Hematopoietic multipotent progenitor cell treated with erythropoietin and hydrocortisone succinate and interleukin-3 and kit ligand, for 15 days (in vitro differentiated cells): ENCODE results near the gene SMIM5.
"Not testable (repeated sequence)": the region's sequence is repeated elsewhere in the genome, so short reads cannot be mapped to it uniquely, and the experiment has no call there.

ENCODE experiments used
- DNase-seq: peaks from one replicate; pipeline ENCODE4 v3.0.0-alpha.2; 2015; ENCODE audit warnings: low spot score

The SMIM5 gene

GRCh38 chr17:75632863-75633485 is at the start of gene SMIM5:
Gene SMIM5, plus strand, starts transcription at chr17:75633434. Its CDS starts 6,768 bp downstream, at chr17:75640202.
- peak; percentile 88 for DNase-seq

GRCh38 chr17:75584849-75585175 is 48.4 kb upstream of the SMIM5 start:
- DNase-seq = no peak

- no peak for DNase-seq
These were observed 45.3 kb upstream of the SMIM5 start, which contains the start of gene MYO15B for GRCh38 chr17:75587675-75588595. Gene MYO15B, plus strand, starts transcription at chr17:75587800. Its CDS starts 258 bp downstream, at chr17:75588058.

- no peak for DNase-seq
These were observed 44.6 kb upstream of the SMIM5 start for GRCh38 chr17:75588596-75589011.

- peak; percentile 87 for DNase-seq
These were observed 44.0 kb upstream of the SMIM5 start for GRCh38 chr17:75589012-75589918.

- DNase-seq = no peak
These were observed 43.3 kb upstream of the SMIM5 start for GRCh38 chr17:75589919-75590303.

- no peak for DNase-seq
These were observed 42.9 kb upstream of the SMIM5 start for GRCh38 chr17:75590314-75590761.

- no peak for DNase-seq
These were observed 42.1 kb upstream of the SMIM5 start for GRCh38 chr17:75590849-75591721.

GRCh38 chr17:75591722-75592302 is 41.4 kb upstream of the SMIM5 start:
- no peak for DNase-seq

GRCh38 chr17:75592348-75593020 is 40.8 kb upstream of the SMIM5 start:
- DNase-seq = no peak

GRCh38 chr17:75593430-75593829 is 39.8 kb upstream of the SMIM5 start:
- not testable (repeated sequence) for DNase-seq

GRCh38 chr17:75594499-75595283 is 38.5 kb upstream of the SMIM5 start:
- no peak for DNase-seq

- no peak for DNase-seq
These were observed 37.8 kb upstream of the SMIM5 start for GRCh38 chr17:75595284-75595919.

- DNase-seq = no peak
These were observed 37.3 kb upstream of the SMIM5 start for GRCh38 chr17:75595920-75596313.

- DNase-seq = no peak
These were observed 36.7 kb upstream of the SMIM5 start for GRCh38 chr17:75596320-75597087.

GRCh38 chr17:75601057-75601987 is 31.9 kb upstream of the SMIM5 start:
- DNase-seq = peak; percentile 73

GRCh38 chr17:75602644-75603043 is 30.6 kb upstream of the SMIM5 start:
- DNase-seq = no peak
